GM13977 (cell line): ENCODE data around the gene LINC01488.

ENCODE experiments used
- DNase-seq: peaks from one replicate; pipeline ENCODE4 v3.0.0; 2012; ENCODE audit warnings: low spot score
- CTCF ChIP-seq: IDR thresholded peaks from 2 replicates; pipeline ENCODE4 v1.5.1; 2012; ENCODE audit warnings: mild to moderate bottlenecking, control low read depth; ENCODE audit not compliant: insufficient read depth; ENCODE audit errors: extremely low read depth, missing control alignments
- in situ Hi-C: fragments of 300-500 bp; cut with MboI; formaldehyde crosslinking; loops from one replicate; pipeline ENCODE4 v1.12.0; 2022; ENCODE audit warnings: low sequenced_read_pairs, low pct_unique_long_range_greater_than_20kb, mixed read lengths, inconsistent platforms; ENCODE audit not compliant: unreplicated experiment

LINC01488 gene

GRCh38 chr11:69481393-69481844 lies at the start of gene LINC01488:
TSS of gene LINC01488 (plus strand) at chr11:69481663.
- in situ Hi-C loops: no loop called here
- no peak for DNase-seq
- no peak for TF ChIP-seq CTCF

GRCh38 chr11:69431893-69432738 lies 49.3 kb upstream of the LINC01488 start:
- in situ Hi-C loops: no loop called here
- no peak for DNase-seq
- TF ChIP-seq CTCF: no peak

GRCh38 chr11:69433741-69434140 lies 47.7 kb upstream of the LINC01488 start:
- no peak for DNase-seq
- TF ChIP-seq CTCF: no peak
- in situ Hi-C loops: no loop called here

GRCh38 chr11:69434471-69434931 lies 47.0 kb upstream of the LINC01488 start:
- DNase-seq: no peak
- no peak for TF ChIP-seq CTCF
- in situ Hi-C loops: no loop called here

GRCh38 chr11:69435161-69435986 lies 46.1 kb upstream of the LINC01488 start:
- in situ Hi-C loops: no loop called here
- TF ChIP-seq CTCF: no peak
- DNase-seq: no peak
